Heart left ventricle (tissue), 13 donors: ENCODE measurements around the gene KIF24.
A peak's percentile ranks its signal among the peaks of the same experiment; 100 is the strongest.

Source experiments
- CTCF ChIP-seq, 12 donors: fragments of 200-600 bp; sonication (generic) in 4 of 12; IDR thresholded peaks; one replicate each; pipeline versions ENCODE4 v1.5.0 to v1.8.0; 2018 to 2022; ENCODE audit warnings: antibody characterized with exemption in 12 of 12, mild to moderate bottlenecking in 5 of 12
- POLR2A ChIP-seq, 2 donors: fragments of 450-650 bp; IDR thresholded peaks; one replicate each; pipeline ENCODE4 v1.6.1; 2017; ENCODE audit warnings: antibody characterized with exemption in 2 of 2, mild to moderate bottlenecking in 2 of 2, moderate library complexity in 2 of 2
- donor health status: ischemic (EF 13 %, LVEDD 7.1; RV severe dilation, severe dysfunction).
- donor health status: DM: no; HTN: yes; CAD: no.
- donor health status: DM: no; HTN: no; CAD: no.
- donor health status: ischemic (EF 25% LVEDD 6.9; RV normal size, moderate dysfunction).
- donor health status: ischemic (EF 25% LVEDD 5.7; RV mildly dilated, moderate dysfunction).
- donor health status: ischemic (EF 35%, LVEDD 5.7; RV mildly dilated, moderate dysfunction).
- donor health status: nonischemic (EF 11% LVEDD 7.7; RV severe dilation, severe dysfunction).
- donor health status: DM: yes; HTN: yes; CAD: no.
- donor health status: PGD.
- donor health status: ischemic (EF 29% LVEDD 5.4; RV normal size, mild dysfunction).
- donor health status: nonischemic (EF 23%, LVEDD 6.1; RV moderate dilation, normal function).

- TF ChIP-seq CTCF (IDR thresholded peaks at IDR 0.05) = peak in 4 of 12 donors; percentile 7 to 33 (median 10)
- TF ChIP-seq POLR2A (IDR thresholded peaks at IDR 0.05) = peak in 1 of 2 donors; percentile 88
Observed at GRCh38 chr9:34328987-34329832, at the start of gene KIF24, which contains the start of gene NUDT2.
